Chondrocyte (in vitro differentiated cells): ENCODE measurements around the gene GPS2. TPM values are rescaled to one million over a fixed set of nuclear protein-coding genes. Genes with fewer than 3 reads are reported as not detected.

Experiments
- DNase-seq: peaks from one replicate; pipeline ENCODE4 v3.0.0; 2021; ENCODE audit warnings: mixed read lengths, low spot score
- H3K27ac Mint-ChIP-seq: one replicate; pipeline ENCODE4 v1.8.0; 2021; ENCODE audit warnings: mild to moderate bottlenecking, moderate library complexity, mixed read lengths; ENCODE audit not compliant: unreplicated experiment
- H3K27me3 Mint-ChIP-seq: 2 replicates; pipeline ENCODE4 v1.8.0; 2021; ENCODE audit warnings: low read depth, mixed read lengths
- H3K36me3 Mint-ChIP-seq: 2 replicates; pipeline ENCODE4 v1.8.0; 2021; ENCODE audit warnings: low read depth, mixed read lengths
- H3K4me1 Mint-ChIP-seq: 2 replicates; pipeline ENCODE4 v1.8.0; 2021; ENCODE audit warnings: low read depth, mild to moderate bottlenecking, mixed read lengths
- H3K4me3 Mint-ChIP-seq: one replicate; pipeline ENCODE4 v1.8.0; 2021; ENCODE audit warnings: mild to moderate bottlenecking, moderate library complexity, mixed read lengths; ENCODE audit not compliant: unreplicated experiment
- H3K9me3 Mint-ChIP-seq: 2 replicates; pipeline ENCODE4 v1.8.0; 2021; ENCODE audit warnings: low read depth, mixed read lengths
- total RNA-seq: library from RNA; stranded (reverse); gene quantifications from 3 replicates; pipeline ENCODE4 v1.2.1, GENCODE V29; 2021
- TF ChIP-seq, protein P1 (sequence below): fragments of 200-600 bp; sonication (generic); IDR thresholded peaks from 2 replicates; pipeline ENCODE4 v1.5.0; 2021; ENCODE audit warnings: antibody characterized with exemption, mild to moderate bottlenecking, moderate library complexity

GPS2 gene
- total RNA-seq, 1 donor from 2014 or later, result 43.9 TPM

DNA sequence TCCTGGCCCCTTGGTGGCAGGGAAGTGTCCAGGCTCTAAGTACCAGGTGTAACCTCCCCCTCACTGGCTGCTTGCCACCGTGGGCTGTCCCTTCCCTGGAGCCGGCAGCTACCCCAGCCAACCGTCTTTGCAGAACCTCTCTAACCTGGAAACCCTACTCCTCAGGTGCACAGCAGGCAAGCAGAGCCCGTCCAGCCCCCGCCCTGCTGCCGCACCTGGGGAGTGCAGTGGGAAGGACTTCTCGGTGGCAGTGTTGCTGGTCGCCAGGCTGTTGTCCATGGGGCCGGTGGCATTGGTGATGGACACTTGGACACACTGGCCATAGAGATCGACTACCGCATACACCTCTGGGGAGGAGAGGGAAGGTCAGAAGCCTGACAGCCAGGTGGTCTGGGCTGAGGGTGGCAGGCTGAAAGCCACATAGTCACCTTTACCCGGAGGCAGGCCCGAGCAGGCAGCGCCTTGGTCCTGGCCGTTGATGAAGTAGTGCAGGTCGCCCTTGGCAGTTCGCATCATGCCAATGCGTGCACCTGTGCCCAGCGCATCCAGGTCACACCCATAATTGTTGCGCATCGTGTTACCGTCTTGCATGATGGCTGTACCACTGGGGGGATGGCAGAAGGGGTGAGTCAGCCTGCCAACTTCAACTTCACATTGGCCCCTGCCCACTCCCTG lies 7.5 kb upstream of the GPS2 start:
- Mint-ChIP-seq H3K9me3 (no peaks in the 10 kb centered on the region), H3K4me1 (peaks cover 3% of the 10 kb centered on the region), H3K27ac (no peak overlapping the region), H3K4me3 (no peak overlapping the region), H3K36me3 (peaks cover 25% of the 10 kb centered on the region), H3K27me3 (no peaks in the 10 kb centered on the region)
- DNase-seq, result no peak
- TF ChIP-seq, protein P1, sequence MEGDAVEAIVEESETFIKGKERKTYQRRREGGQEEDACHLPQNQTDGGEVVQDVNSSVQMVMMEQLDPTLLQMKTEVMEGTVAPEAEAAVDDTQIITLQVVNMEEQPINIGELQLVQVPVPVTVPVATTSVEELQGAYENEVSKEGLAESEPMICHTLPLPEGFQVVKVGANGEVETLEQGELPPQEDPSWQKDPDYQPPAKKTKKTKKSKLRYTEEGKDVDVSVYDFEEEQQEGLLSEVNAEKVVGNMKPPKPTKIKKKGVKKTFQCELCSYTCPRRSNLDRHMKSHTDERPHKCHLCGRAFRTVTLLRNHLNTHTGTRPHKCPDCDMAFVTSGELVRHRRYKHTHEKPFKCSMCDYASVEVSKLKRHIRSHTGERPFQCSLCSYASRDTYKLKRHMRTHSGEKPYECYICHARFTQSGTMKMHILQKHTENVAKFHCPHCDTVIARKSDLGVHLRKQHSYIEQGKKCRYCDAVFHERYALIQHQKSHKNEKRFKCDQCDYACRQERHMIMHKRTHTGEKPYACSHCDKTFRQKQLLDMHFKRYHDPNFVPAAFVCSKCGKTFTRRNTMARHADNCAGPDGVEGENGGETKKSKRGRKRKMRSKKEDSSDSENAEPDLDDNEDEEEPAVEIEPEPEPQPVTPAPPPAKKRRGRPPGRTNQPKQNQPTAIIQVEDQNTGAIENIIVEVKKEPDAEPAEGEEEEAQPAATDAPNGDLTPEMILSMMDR, result no peak

DNA sequence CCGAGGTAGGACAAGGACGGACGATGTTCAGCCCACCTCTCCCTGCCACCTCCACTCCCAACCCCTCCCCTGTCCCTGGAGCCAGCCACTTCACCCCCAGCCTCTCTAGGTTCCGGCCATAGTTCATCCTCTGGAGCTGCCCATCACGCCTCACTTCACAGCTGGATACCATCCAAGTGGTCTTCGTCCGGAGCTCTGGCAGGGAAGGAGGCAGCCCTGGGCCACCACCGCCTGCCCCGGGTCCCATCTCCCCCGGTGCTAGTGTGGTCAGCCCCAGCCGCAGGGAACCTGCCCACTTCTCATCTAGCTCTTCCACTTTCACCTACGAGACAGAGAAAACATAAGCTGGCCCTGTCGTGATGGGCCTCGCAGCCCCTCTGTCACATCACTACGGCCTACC lies 6.3 kb upstream of the GPS2 start:
- H3K27me3 Mint-ChIP-seq, result no peaks in the 10 kb centered on the region
- H3K4me3 Mint-ChIP-seq, result no peak overlapping the region
- H3K36me3 Mint-ChIP-seq, result peaks cover 26% of the 10 kb centered on the region
- DNase-seq, result no peak
- TF ChIP-seq, protein P1, result no peak
- H3K4me1 Mint-ChIP-seq, result peaks cover under 1% of the 10 kb centered on the region
- H3K27ac Mint-ChIP-seq, result no peak overlapping the region
- no peaks in the 10 kb centered on the region for H3K9me3 Mint-ChIP-seq

DNA sequence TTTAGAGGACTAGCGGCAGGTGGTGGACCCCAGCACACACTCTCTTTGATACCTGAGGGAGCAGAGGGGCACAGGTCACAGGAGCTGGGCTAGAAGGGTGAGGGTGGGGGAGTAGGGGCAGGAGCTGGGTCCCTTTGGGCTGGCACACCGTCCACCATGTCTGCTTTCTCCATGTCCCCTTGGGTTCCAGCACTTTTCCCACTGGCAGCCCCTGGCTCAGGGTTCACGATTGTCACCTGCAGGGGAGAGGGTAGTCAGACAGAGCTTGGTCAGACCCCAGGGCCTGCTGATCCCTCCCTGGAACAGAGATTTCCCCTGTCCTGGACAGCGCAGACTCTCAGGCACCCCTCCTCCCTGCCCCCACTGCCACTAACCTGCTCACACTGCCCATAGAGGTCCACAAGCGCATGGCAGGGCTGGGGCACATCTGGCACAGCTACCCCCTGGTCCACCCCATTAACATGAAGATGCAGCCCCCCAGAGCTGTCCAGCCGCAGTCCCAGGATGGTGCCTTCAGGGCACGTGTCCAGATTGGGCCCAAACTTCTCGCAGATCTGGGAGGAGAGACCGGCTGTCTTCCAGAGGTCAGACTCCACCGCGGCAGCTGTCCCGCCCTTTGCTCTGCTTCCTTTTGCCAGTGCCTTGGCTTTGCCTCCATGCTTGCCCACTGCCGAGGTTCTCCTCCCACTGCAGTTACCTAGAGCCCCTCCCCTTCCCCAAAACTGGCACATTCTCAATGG lies 3.1 kb upstream of the GPS2 start:
- TF ChIP-seq, protein P1, result no peak
- no peaks in the 10 kb centered on the region for H3K9me3 Mint-ChIP-seq

DNA sequence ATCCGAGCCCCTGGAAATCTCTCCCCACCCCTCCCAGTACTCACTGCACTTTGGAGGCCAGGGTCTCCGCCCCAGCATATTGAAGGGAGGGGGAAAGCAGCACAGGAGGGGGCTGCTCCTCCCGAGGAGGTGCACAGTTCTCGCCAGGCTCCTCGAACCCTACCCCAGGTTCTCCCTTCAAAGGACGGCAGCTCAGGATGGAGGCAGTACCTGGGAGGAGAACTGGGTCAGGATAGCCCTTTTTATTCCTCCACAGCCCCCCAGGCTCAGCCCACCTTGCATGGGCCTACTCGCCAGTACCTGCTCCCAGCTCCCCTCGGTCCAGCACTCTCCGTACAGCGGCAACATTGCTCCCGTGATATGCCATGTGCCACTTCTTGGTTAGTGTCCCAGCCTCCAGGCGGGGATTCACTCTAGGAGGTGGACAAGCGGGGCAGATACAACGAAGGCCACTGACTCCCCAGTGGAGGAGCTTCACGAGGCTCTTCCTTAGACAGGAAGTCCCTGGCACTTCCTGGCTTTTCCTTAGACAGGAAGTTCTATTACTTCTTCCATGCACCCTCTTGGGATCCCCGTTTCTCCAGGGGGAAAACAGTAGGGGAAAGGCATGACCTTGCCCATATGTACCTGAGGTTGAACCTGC lies 2.1 kb upstream of the GPS2 start:
- Mint-ChIP-seq H3K4me3 (no peak overlapping the region), H3K36me3 (peaks cover 32% of the 10 kb centered on the region), H3K4me1 (peaks cover 31% of the 10 kb centered on the region), H3K27ac (no peak overlapping the region), H3K27me3 (no peaks in the 10 kb centered on the region), H3K9me3 (no peaks in the 10 kb centered on the region)
- DNase-seq, result no peak
- TF ChIP-seq, protein P1, result no peak

More for the DNA sequence above, 3.1 kb upstream of the GPS2 start:
- Mint-ChIP-seq H3K4me3 (no peak overlapping the region), H3K4me1 (peaks cover 21% of the 10 kb centered on the region), H3K27ac (no peak overlapping the region), H3K36me3 (peaks cover 25% of the 10 kb centered on the region), H3K27me3 (no peaks in the 10 kb centered on the region)
- DNase-seq, result no peak

DNA sequence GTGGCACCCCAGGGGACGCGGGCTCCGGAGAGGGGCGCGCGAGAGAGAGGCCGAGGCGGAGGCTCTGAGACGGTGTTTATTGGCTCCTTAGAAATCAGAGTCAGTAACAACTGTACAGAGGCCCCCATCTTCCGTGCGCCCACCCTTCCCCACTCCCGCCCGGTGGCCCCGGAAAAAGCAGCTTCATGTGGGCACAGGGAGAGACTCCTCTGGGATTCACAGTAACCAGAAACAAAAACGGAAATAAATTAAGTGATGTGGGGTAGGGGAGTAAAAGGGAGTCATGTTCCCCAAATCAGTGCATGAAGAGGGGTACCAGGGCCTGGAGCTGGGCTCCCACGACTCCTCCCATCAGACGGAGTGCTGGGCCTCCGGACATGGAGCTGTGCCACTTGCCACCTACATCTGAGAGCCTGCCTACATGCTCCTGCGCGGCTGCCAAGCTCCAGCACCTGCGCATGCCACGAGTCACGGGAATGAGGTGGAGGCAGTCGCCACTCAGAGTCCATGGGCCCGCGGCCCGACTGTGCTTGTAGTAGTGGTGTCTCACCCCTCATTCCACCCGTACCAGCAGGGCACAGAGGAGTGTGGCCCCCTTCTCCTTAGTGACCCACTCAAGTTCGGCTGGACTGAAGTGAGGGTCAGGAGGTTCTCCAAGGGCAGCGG lies 543 bp upstream of the GPS2 start:
- peak overlapping the region; percentile 87 for H3K27ac Mint-ChIP-seq
- DNase-seq, result no peak
- H3K27me3 Mint-ChIP-seq, result no peaks in the 10 kb centered on the region
- peaks cover 29% of the 10 kb centered on the region for H3K36me3 Mint-ChIP-seq
- no peaks in the 10 kb centered on the region for H3K9me3 Mint-ChIP-seq
- TF ChIP-seq, protein P1, result no peak
- H3K4me1 Mint-ChIP-seq, result peaks cover 34% of the 10 kb centered on the region
- H3K4me3 Mint-ChIP-seq, result peak overlapping the region; percentile 75
